Left ventricle myocardium inferior (tissue), 1 donor: ENCODE measurements around the gene TSPEAR. TPM values are rescaled to one million over a fixed set of nuclear protein-coding genes. Genes with fewer than 3 reads are reported as not detected.

Source experiments
- DNase-seq: peaks from one replicate; pipeline ENCODE4 v3.0.0-alpha.2; 2020
- H3K27ac ChIP-seq: fragments of 200-600 bp; replicated peaks from 2 replicates; pipeline ENCODE4 v1.8.0; 2021
- H3K27me3 ChIP-seq: fragments of 200-600 bp; 2 replicates; pipeline ENCODE4 v1.8.0; 2021; ENCODE audit warnings: low read depth
- H3K36me3 ChIP-seq: fragments of 200-600 bp; 2 replicates; pipeline ENCODE4 v1.8.0; 2021
- H3K4me1 ChIP-seq: fragments of 200-600 bp; 2 replicates; pipeline ENCODE4 v1.8.0; 2021
- H3K4me3 ChIP-seq: fragments of 200-600 bp; 2 replicates; pipeline ENCODE4 v1.8.0; 2021; ENCODE audit warnings: mild to moderate bottlenecking, moderate library complexity
- H3K9me3 ChIP-seq: fragments of 200-600 bp; replicated peaks from 2 replicates; pipeline ENCODE4 v1.8.0; 2021
- intact Hi-C: fragments of 100-400 bp; cut with micrococcal nuclease; formaldehyde crosslinking; loops from one replicate; pipeline ENCODE4 v1.11.0; 2022
- total RNA-seq: library from RNA; stranded (reverse); fragmentation: NEBNext Ultra II Directional; extraction: Animal tissue kit (Norgen Biotek cat#: 25700); gene quantifications from one replicate; pipeline ENCODE4 v1.2.1, GENCODE V29; 2021
- TF ChIP-seq, protein P1 (sequence below): fragments of 200-600 bp; IDR thresholded peaks from 2 replicates; pipeline ENCODE4 v1.8.0; 2021; ENCODE audit warnings: antibody characterized with exemption, mild to moderate bottlenecking, borderline replicate concordance
- donor health status: DM: no; HTN: yes; CAD: no; lungs with severe emphysema.

TSPEAR gene
- total RNA-seq, 1 donor from 2014 or later = 3.3 TPM

DNA sequence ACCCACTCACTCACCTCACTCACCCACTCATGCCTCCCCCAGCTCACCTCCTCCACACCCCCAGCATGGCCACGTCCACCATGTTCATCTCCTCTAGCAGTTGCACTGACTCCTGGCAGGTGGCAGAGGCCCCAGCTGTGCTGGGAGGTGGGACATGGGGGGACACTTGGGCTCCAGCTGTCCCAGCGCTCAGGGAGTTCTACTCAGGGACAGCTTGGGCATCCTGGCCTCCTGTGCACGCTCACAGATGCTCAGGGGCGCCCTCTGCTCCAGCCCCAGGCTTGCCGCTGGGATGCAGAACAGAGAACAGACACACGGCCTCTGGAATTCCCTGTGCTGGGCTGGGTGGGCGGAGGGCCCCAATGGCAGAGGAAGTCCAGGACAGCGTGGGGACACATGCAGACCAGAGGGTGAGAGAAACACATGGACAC is 94.3 kb downstream of the TSPEAR start:
- intact Hi-C loops = no loop called here
- no peaks in the 10 kb centered on the region for H3K4me1 ChIP-seq
- no peak overlapping the region for H3K4me3 ChIP-seq
- no peaks in the 10 kb centered on the region for H3K36me3 ChIP-seq
- TF ChIP-seq, protein P1, sequence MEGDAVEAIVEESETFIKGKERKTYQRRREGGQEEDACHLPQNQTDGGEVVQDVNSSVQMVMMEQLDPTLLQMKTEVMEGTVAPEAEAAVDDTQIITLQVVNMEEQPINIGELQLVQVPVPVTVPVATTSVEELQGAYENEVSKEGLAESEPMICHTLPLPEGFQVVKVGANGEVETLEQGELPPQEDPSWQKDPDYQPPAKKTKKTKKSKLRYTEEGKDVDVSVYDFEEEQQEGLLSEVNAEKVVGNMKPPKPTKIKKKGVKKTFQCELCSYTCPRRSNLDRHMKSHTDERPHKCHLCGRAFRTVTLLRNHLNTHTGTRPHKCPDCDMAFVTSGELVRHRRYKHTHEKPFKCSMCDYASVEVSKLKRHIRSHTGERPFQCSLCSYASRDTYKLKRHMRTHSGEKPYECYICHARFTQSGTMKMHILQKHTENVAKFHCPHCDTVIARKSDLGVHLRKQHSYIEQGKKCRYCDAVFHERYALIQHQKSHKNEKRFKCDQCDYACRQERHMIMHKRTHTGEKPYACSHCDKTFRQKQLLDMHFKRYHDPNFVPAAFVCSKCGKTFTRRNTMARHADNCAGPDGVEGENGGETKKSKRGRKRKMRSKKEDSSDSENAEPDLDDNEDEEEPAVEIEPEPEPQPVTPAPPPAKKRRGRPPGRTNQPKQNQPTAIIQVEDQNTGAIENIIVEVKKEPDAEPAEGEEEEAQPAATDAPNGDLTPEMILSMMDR = no peak
- peaks cover 35% of the 10 kb centered on the region for H3K27me3 ChIP-seq
- no peak overlapping the region for H3K27ac ChIP-seq
- peaks cover 6% of the 10 kb centered on the region for H3K9me3 ChIP-seq
- no peak for DNase-seq

DNA sequence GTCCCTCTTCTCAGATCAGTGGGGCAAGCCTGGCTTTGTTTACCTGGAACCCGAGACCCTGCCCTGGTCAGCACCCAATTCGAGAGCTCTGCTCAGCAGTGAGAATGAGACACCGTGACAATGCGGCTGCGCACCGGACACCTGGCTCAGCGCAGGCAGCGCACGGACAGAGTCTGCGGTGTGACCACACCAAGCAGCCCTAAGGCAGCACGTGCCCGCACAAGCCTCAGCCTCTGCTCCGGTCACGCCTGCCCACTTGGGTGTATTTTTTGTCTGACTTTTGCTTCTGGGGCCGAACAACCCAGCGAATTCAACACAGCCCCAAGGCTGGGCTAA is 94.8 kb downstream of the TSPEAR start:
- Histone ChIP-seq H3K9me3 (peaks cover 10% of the 10 kb centered on the region), H3K27me3 (peaks cover 35% of the 10 kb centered on the region), H3K4me3 (no peak overlapping the region), H3K36me3 (no peaks in the 10 kb centered on the region), H3K4me1 (no peaks in the 10 kb centered on the region), H3K27ac (no peak overlapping the region)
- TF ChIP-seq, protein P1 = no peak
- intact Hi-C loops = no loop called here
- no peak for DNase-seq

DNA sequence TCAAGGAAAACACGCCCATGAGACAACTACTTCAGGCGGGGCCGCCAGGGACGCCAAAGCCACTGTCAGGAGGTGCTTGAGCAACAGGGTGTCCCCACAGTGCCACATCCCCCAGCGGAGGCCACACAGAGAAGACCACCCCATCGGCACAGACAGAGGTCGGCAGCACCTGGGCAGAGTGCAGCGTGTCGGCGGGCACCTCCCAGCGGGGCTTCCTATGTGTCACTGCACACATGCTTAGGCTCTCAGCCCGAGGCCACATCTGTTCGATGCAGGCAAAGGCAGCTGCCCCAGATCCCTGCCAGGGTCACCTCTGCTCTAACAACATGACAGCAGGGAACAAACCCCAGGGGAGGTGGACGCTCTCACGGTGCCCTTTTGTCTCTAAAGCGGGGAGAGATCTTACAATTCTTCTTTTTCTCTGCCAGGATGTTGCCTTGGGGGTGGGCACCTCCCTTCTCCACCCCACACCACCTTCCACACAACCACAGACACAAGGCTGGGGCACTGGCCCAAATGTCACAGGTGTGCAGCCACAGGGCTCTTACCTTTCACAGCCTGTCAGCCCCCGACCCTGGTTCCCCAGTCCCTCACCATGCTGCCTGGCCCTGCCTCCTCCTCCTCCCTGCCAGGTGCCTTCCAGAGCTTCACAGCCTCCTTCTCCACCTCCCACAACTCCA is 95.3 kb downstream of the TSPEAR start:
- peaks cover 15% of the 10 kb centered on the region for H3K9me3 ChIP-seq
- TF ChIP-seq, protein P1 = no peak
- no peak for DNase-seq
- no peaks in the 10 kb centered on the region for H3K36me3 ChIP-seq
- H3K27me3 ChIP-seq = peaks cover 35% of the 10 kb centered on the region
- H3K4me1 ChIP-seq = no peaks in the 10 kb centered on the region
- no peak overlapping the region for H3K4me3 ChIP-seq
- intact Hi-C loops = no loop called here
- no peak overlapping the region for H3K27ac ChIP-seq

DNA sequence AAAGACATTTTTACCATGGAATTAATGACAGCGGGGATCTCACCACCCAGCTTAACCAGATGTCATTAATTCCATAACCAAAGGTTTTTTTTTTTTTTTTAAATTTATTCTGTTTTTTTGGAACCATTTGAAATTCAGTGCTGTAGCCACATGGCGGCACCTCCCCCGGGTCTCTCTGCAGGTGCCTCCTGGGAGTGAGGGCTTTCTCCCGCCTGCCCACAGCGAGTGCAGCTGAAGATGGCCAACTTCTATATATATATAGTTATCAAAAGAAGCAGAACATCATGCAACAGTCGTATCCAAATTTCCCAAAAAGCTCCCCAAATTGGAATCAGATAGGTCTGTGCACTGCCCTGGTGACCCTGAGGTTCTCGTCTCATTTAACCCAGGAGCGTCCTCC is 95.9 kb downstream of the TSPEAR start:
- Histone ChIP-seq H3K4me3 (no peak overlapping the region), H3K27me3 (peaks cover 35% of the 10 kb centered on the region), H3K27ac (no peak overlapping the region), H3K36me3 (no peaks in the 10 kb centered on the region), H3K4me1 (no peaks in the 10 kb centered on the region), H3K9me3 (peaks cover 21% of the 10 kb centered on the region)
- TF ChIP-seq, protein P1 = no peak
- intact Hi-C loops = no loop called here
- no peak for DNase-seq

DNA sequence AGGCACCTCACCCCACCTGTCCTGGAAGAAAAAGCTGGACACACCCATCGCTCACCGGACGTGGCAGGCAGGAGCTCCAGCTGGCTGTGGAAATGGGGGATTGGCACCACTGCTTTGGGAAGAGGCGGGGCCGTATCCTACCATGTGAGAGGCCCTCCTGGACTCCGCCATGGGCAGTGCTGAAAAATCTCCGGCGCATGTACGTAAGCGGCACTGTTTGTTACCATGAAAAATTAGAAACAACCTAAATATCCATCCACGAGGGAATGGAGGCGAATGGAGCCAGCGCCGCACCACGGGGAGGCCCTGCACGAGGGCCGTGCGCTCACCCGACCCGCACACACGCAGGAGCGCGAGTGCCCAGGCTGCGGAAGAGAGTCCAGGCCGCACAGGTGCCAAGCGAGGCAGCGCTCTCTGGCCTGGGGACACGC is 96.4 kb downstream of the TSPEAR start:
- DNase-seq = no peak
- Histone ChIP-seq H3K4me1 (no peaks in the 10 kb centered on the region), H3K36me3 (no peaks in the 10 kb centered on the region), H3K27me3 (peaks cover 35% of the 10 kb centered on the region), H3K4me3 (no peak overlapping the region), H3K27ac (no peak overlapping the region), H3K9me3 (peaks cover 25% of the 10 kb centered on the region)
- intact Hi-C loops = no loop called here
- TF ChIP-seq, protein P1 = no peak
